ENCODE data around the gene MAN2A2. TPM values are rescaled to one million over a fixed set of nuclear protein-coding genes. Genes with fewer than 3 reads are reported as not detected.
A peak's percentile ranks its signal among the peaks of the same experiment; 100 is the strongest.

Gene MAN2A2
- total and polyA plus RNA-seq, 9 of the 15 experiments (the other 6 are each of a cell fraction or from before 2014, with no cell fraction given): 7.3 to 151 (median 43.4) TPM

- TF ChIP-seq STAT6 (CRISPR knock-in tag; IDR thresholded peaks at IDR 0.05) (peak; percentile 32; the same call in 1 of the 2 replicates), SMAD2 (IDR thresholded peaks at IDR 0.05; ENCODE audit: low read depth, low read length) (no peak), MTF1 (CRISPR knock-in tag; IDR thresholded peaks at IDR 0.05; ENCODE audit: borderline replicate concordance) (0 out of 2 replicates have a peak, but pooled peaks have one; percentile 27), IRF9 (tag; IDR thresholded peaks at IDR 0.05) (no peak), SIN3A (IDR thresholded peaks at IDR 0.05; ENCODE audit: borderline replicate concordance in 2 of 2, control insufficient read depth in 1 of 2, low read depth in 2 of 2, low read length in 2 of 2) (peak in 1 of 2 experiments; percentile 45; a peak in 1 of 4 replicates), TRIM28 (IDR thresholded peaks at IDR 0.05) (0 out of 2 replicates have a peak, but pooled peaks have one; percentile 34), CBX1 (IDR thresholded peaks at IDR 0.05; ENCODE audit: low read depth) (no peak; the same call in 1 of the 2 replicates), ZBTB11 (CRISPR knock-in tag; IDR thresholded peaks at IDR 0.05) (no peak; a peak in 1 of 6 replicates), ZBED1 (IDR thresholded peaks at IDR 0.05) (no peak), MAZ (CRISPR knock-in tag; conservative IDR thresholded peaks at IDR 0.05 in 1 of 2, IDR thresholded peaks at IDR 0.05 in 1 of 2) (peak; percentile 13 to 58; a peak in 2 of 4 replicates), DMBX1 (CRISPR knock-in tag; IDR thresholded peaks at IDR 0.05; ENCODE audit: borderline replicate concordance) (no peak), RREB1 (CRISPR knock-in tag; IDR thresholded peaks at IDR 0.05) (peak; percentile 77; the same call in 1 of the 2 replicates)
These were observed 862 bp upstream of the MAN2A2 start (continued) for GRCh38 chr15:90902040-90902839.
